HepG2 (cell line): Measurements from ENCODE around the gene PGAP3. TPM values are rescaled to one million over a fixed set of nuclear protein-coding genes. Genes with fewer than 3 reads are reported as not detected.

ENCODE experiments used
- AGO1 ChIP-seq: fragments of 200-400 bp; formaldehyde crosslinking; IDR thresholded peaks from 2 replicates; pipeline ENCODE4 v1.6.1; 2017; ENCODE audit warnings: mild to moderate bottlenecking, low read depth, low read length, moderate library complexity; ENCODE audit not compliant: poor library complexity, severe bottlenecking
- BORCS8-MEF2B ChIP-seq: sonication (generic); formaldehyde crosslinking; IDR thresholded peaks from 2 replicates; pipeline ENCODE4 v1.8.0; 2022; ENCODE audit warnings: mild to moderate bottlenecking, missing genetic modification reagents
- EEA1 ChIP-seq: sonication (generic); formaldehyde crosslinking; IDR thresholded peaks from 2 replicates; pipeline ENCODE4 v1.5.1; 2020; ENCODE audit warnings: mild to moderate bottlenecking, missing genetic modification reagents, borderline replicate concordance
- FOXC1 ChIP-seq: sonication (generic); formaldehyde crosslinking; IDR thresholded peaks from 2 replicates; pipeline ENCODE4 v1.8.0; 2022; ENCODE audit warnings: mild to moderate bottlenecking, missing genetic modification reagents, borderline replicate concordance
- FOXO4 ChIP-seq: sonication (generic); formaldehyde crosslinking; conservative IDR thresholded peaks from 2 replicates; pipeline ENCODE4 v1.8.1; 2023; ENCODE audit warnings: missing genetic modification reagents
- HNF1A ChIP-seq, 2 experiments: sonication (generic) in 1 of 2; formaldehyde crosslinking in 1 of 2; IDR thresholded peaks; 2 replicates each; pipeline versions ENCODE4 v1.4.0 to v1.6.1; 2016 to 2020; ENCODE audit warnings: borderline replicate concordance in 1 of 2, low read depth in 1 of 2, mild to moderate bottlenecking in 1 of 2, missing genetic modification reagents in 1 of 2
- MLXIP ChIP-seq: sonication (generic); formaldehyde crosslinking; IDR thresholded peaks from 2 replicates; pipeline ENCODE4 v1.9.0; 2021; ENCODE audit warnings: missing genetic modification reagents, borderline replicate concordance
- NFYB ChIP-seq: sonication (generic); formaldehyde crosslinking; IDR thresholded peaks from 2 replicates; pipeline ENCODE4 v1.4.0; 2020; ENCODE audit warnings: missing genetic modification reagents
- PHF5A ChIP-seq: IDR thresholded peaks from one replicate; pipeline ENCODE4 v1.6.1; 2018; ENCODE audit warnings: low read depth, missing genetic modification reagents; ENCODE audit not compliant: unreplicated experiment
- SETDB1 ChIP-seq: sonication (generic); formaldehyde crosslinking; IDR thresholded peaks from 2 replicates; pipeline ENCODE4 v1.5.1; 2020; ENCODE audit warnings: missing genetic modification reagents, mild to moderate bottlenecking, borderline replicate concordance
- SNAPC5 ChIP-seq: sonication (generic); formaldehyde crosslinking; IDR thresholded peaks from 2 replicates; pipeline ENCODE4 v1.8.1; 2023; ENCODE audit warnings: mild to moderate bottlenecking, missing genetic modification reagents, borderline replicate concordance
- TBX3 ChIP-seq: fragments of 450-650 bp; IDR thresholded peaks from 2 replicates; pipeline ENCODE4 v1.6.1; 2017; ENCODE audit warnings: antibody characterized with exemption, mild to moderate bottlenecking, inconsistent platforms, borderline replicate concordance
- THAP9 ChIP-seq: sonication (generic); formaldehyde crosslinking; IDR thresholded peaks from 2 replicates; pipeline ENCODE4; 2020; ENCODE audit warnings: missing genetic modification reagents, mild to moderate bottlenecking, borderline replicate concordance
- ZNF605 ChIP-seq: sonication (generic); formaldehyde crosslinking; IDR thresholded peaks from 2 replicates; pipeline ENCODE4 v1.8.0; 2022; ENCODE audit warnings: mild to moderate bottlenecking, missing genetic modification reagents
- ZSCAN21 ChIP-seq: sonication (generic); formaldehyde crosslinking; IDR thresholded peaks from 2 replicates; pipeline ENCODE4 v1.8.0; 2022; ENCODE audit warnings: mild to moderate bottlenecking, missing genetic modification reagents, moderate library complexity, borderline replicate concordance
- ZSCAN29 ChIP-seq: sonication (generic); formaldehyde crosslinking; conservative IDR thresholded peaks from 2 replicates; pipeline ENCODE4 v1.4.0; 2020; ENCODE audit warnings: mild to moderate bottlenecking, missing genetic modification reagents
- ZSCAN9 ChIP-seq: IDR thresholded peaks from 2 replicates; pipeline ENCODE4 v1.6.1; 2016; ENCODE audit warnings: borderline replicate concordance
- polyA plus RNA-seq, 8 experiments: library from polyadenylated mRNA; depleted of rRNA in 3 of 8; stranded (reverse) in 7 of 8; unstranded in 1 of 8; fragments of >200 nt; fragmentation: Illumina TruSeq in 4 of 8; extraction: Trizol in 4 of 8; gene quantifications; 2 replicates each; pipeline versions ENCODE4 v1.2.1 to v1.2.3, GENCODE V29; 2011 to 2016; ENCODE audit warnings: low read depth in 4 of 8, missing spikeins in 1 of 8, mixed read lengths in 1 of 8; ENCODE audit not compliant: insufficient read depth in 1 of 8
- total RNA-seq, 5 experiments: library from RNA; depleted of rRNA; stranded (reverse); fragments of >200 nt; fragmentation: Illumina TruSeq; extraction: Trizol; gene quantifications; 2 replicates each; pipeline ENCODE4 v1.2.3, GENCODE V29; 2016; ENCODE audit warnings: low read depth in 1 of 5

The PGAP3 gene
- total and polyA plus RNA-seq, 2 of the 13 experiments (the other 11 are each of a cell fraction or from before 2014, with no cell fraction given) = 11.9 to 14.6 TPM

GRCh38 chr17:39737206-39737759, 49.4 kb upstream of the PGAP3 start (continued):
- TF ChIP-seq FOXO4 (no peak), THAP9 (CRISPR knock-in tag) (no peak), ZSCAN21 (CRISPR knock-in tag) (no peak), SNAPC5 (CRISPR knock-in tag) (no peak), NFYB (peak; percentile 67), PHF5A (CRISPR knock-in tag) (no peak), EEA1 (CRISPR knock-in tag) (no peak), BORCS8-MEF2B (CRISPR knock-in tag) (no peak), HNF1A (IDR thresholded peaks at IDR 0.05; ENCODE audit: low read depth) (no peak), HNF1A (CRISPR knock-in tag; IDR thresholded peaks at IDR 0.05; ENCODE audit: borderline replicate concordance) (0 out of 2 replicates have a peak, but pooled peaks have one; percentile 9), ZSCAN9 (CRISPR knock-in tag) (no peak), TBX3 (no peak), AGO1 (no peak), FOXC1 (CRISPR knock-in tag) (no peak), SETDB1 (no peak), ZSCAN29 (no peak), MLXIP (CRISPR knock-in tag) (no peak), ZNF605 (no peak)
